H9 (cell line): ENCODE results near the gene POTEM. TPM values are rescaled to one million over a fixed set of nuclear protein-coding genes. Genes with fewer than 3 reads are reported as not detected.
"Not testable (repeated sequence)": the region's sequence is repeated elsewhere in the genome, so short reads cannot be mapped to it uniquely, and the experiment has no call there.

ENCODE experiments used
- DNase-seq: peaks from one replicate; pipeline ENCODE4 v3.0.0-alpha.2; 2017
- H2AFZ ChIP-seq: one replicate; pipeline ENCODE4 v1.6.1; 2013; ENCODE audit warnings: mild to moderate bottlenecking, low read length, control low read depth, moderate library complexity
- H2AK5ac ChIP-seq: 2 replicates; pipeline ENCODE4 v1.6.1; 2013; ENCODE audit warnings: low read length, control low read depth, mixed read lengths; ENCODE audit not compliant: insufficient read length
- H2BK120ac ChIP-seq: one replicate; pipeline ENCODE4 v1.6.1; 2013; ENCODE audit warnings: low read depth, mild to moderate bottlenecking, low read length, control low read depth, inconsistent platforms; ENCODE audit not compliant: poor library complexity, severe bottlenecking
- H2BK12ac ChIP-seq: 2 replicates; pipeline ENCODE4 v1.6.1; 2013; ENCODE audit warnings: low read length, control low read depth, mixed read lengths, low read depth; ENCODE audit not compliant: insufficient read length
- H2BK15ac ChIP-seq: 2 replicates; pipeline ENCODE4 v1.6.1; 2013; ENCODE audit warnings: low read depth, low read length, control low read depth
- H2BK20ac ChIP-seq: one replicate; pipeline ENCODE4 v1.6.1; 2013; ENCODE audit warnings: low read depth, mild to moderate bottlenecking, low read length, control low read depth, inconsistent platforms; ENCODE audit not compliant: poor library complexity, severe bottlenecking
- H2BK5ac ChIP-seq: 2 replicates; pipeline ENCODE4 v1.6.1; 2013; ENCODE audit warnings: low read length, control low read depth, mixed read lengths; ENCODE audit not compliant: insufficient read length
- H3K14ac ChIP-seq: 2 replicates; pipeline ENCODE4 v1.6.1; 2013; ENCODE audit warnings: low read length, control low read depth; ENCODE audit not compliant: insufficient read depth
- H3K18ac ChIP-seq: 2 replicates; pipeline ENCODE4 v1.6.1; 2013; ENCODE audit warnings: low read depth, mild to moderate bottlenecking, mixed read lengths, low read length, control low read depth; ENCODE audit not compliant: insufficient read length
- H3K23ac ChIP-seq: 2 replicates; pipeline ENCODE4 v1.6.1; 2013; ENCODE audit warnings: low read length, control low read depth, mixed read lengths, low read depth; ENCODE audit not compliant: insufficient read length
- H3K23me2 ChIP-seq: 2 replicates; pipeline ENCODE4 v1.6.1; 2013; ENCODE audit warnings: low read depth, mild to moderate bottlenecking, mixed read lengths, low read length, control low read depth; ENCODE audit not compliant: insufficient read length, poor library complexity, severe bottlenecking
- H3K27ac ChIP-seq: 2 replicates; pipeline ENCODE4 v1.5.1; 2013; ENCODE audit warnings: low read length, control low read depth, mixed read lengths, low read depth; ENCODE audit not compliant: insufficient read length
- H3K27me3 ChIP-seq: 2 replicates; pipeline ENCODE4 v1.6.1; 2013; ENCODE audit warnings: low read length, control low read depth, inconsistent platforms; ENCODE audit not compliant: insufficient read depth
- H3K4ac ChIP-seq: 2 replicates; pipeline ENCODE4 v1.6.1; 2013; ENCODE audit warnings: low read depth, mild to moderate bottlenecking, control low read depth, inconsistent platforms, low read length, moderate library complexity
- H3K4me1 ChIP-seq: 2 replicates; pipeline ENCODE4 v1.6.1; 2013; ENCODE audit warnings: low read length, control low read depth, inconsistent platforms; ENCODE audit not compliant: insufficient read depth
- H3K4me2 ChIP-seq: 2 replicates; pipeline ENCODE4 v1.6.1; 2013; ENCODE audit warnings: low read length, control low read depth, mixed read lengths; ENCODE audit not compliant: insufficient read length, insufficient read depth
- H3K56ac ChIP-seq: 2 replicates; pipeline ENCODE4 v1.6.1; 2013; ENCODE audit warnings: low read depth, mild to moderate bottlenecking, mixed read lengths, low read length, control low read depth; ENCODE audit not compliant: insufficient read length
- H3K79me1 ChIP-seq: 2 replicates; pipeline ENCODE4 v1.6.1; 2013; ENCODE audit warnings: low read depth, mild to moderate bottlenecking, moderate library complexity, low read length, control low read depth, inconsistent platforms; ENCODE audit not compliant: insufficient read depth, poor library complexity, severe bottlenecking
- H3K79me2 ChIP-seq: 2 replicates; pipeline ENCODE4 v1.6.1; 2013; ENCODE audit warnings: low read length, control low read depth, inconsistent platforms; ENCODE audit not compliant: insufficient read depth
- H3K9ac ChIP-seq: 2 replicates; pipeline ENCODE4 v1.6.1; 2013; ENCODE audit warnings: low read length, control low read depth, mixed read lengths; ENCODE audit not compliant: insufficient read length; ENCODE audit errors: extremely low read depth
- H3K9me3 ChIP-seq: one replicate; pipeline ENCODE4 v1.6.1; 2013; ENCODE audit warnings: low read depth, low read length, inconsistent platforms; ENCODE audit not compliant: control insufficient read depth
- H3T11ph ChIP-seq: one replicate; pipeline ENCODE4 v1.6.1; 2013; ENCODE audit warnings: mild to moderate bottlenecking, low read length, control low read depth, inconsistent platforms
- H4K20me1 ChIP-seq: one replicate; pipeline ENCODE4 v1.6.1; 2013; ENCODE audit not compliant: control insufficient read depth, insufficient read length, insufficient read depth
- H4K5ac ChIP-seq: 2 replicates; pipeline ENCODE4 v1.6.1; 2013; ENCODE audit warnings: low read depth, mild to moderate bottlenecking, mixed read lengths, low read length, control low read depth; ENCODE audit not compliant: insufficient read length
- H4K8ac ChIP-seq: replicated peaks from 2 replicates; pipeline ENCODE4 v1.6.1; 2013; ENCODE audit warnings: low read length, control low read depth, mixed read lengths, low read depth; ENCODE audit not compliant: insufficient read length
- H4K91ac ChIP-seq: 2 replicates; pipeline ENCODE4 v1.6.1; 2013; ENCODE audit warnings: low read depth, mild to moderate bottlenecking, moderate library complexity, mixed read lengths, low read length, control low read depth; ENCODE audit not compliant: insufficient read length
- H3K27ac Mint-ChIP-seq, 3 experiments: 2 replicates in 2 of 3; 3 replicates in 1 of 3; pipeline ENCODE4 v1.8.0; 2020 to 2021; ENCODE audit warnings: mixed read lengths in 3 of 3, mild to moderate bottlenecking in 1 of 3, moderate library complexity in 1 of 3
- H3K27me3 Mint-ChIP-seq: 2 replicates; pipeline ENCODE4 v1.8.0; 2021; ENCODE audit warnings: low read depth, mild to moderate bottlenecking, moderate library complexity, mixed read lengths
- H3K36me3 Mint-ChIP-seq, 3 experiments: 2 replicates in 2 of 3; 3 replicates in 1 of 3; pipeline ENCODE4 v1.8.0; 2020 to 2021; ENCODE audit warnings: low read depth in 3 of 3, mixed read lengths in 3 of 3; ENCODE audit not compliant: insufficient read depth in 1 of 3
- H3K4me1 Mint-ChIP-seq, 2 experiments: 2 replicates each; pipeline ENCODE4 v1.8.0; 2020; ENCODE audit warnings: mixed read lengths in 2 of 2
- H3K4me3 Mint-ChIP-seq, 2 experiments: 2 replicates in 1 of 2; 3 replicates in 1 of 2; pipeline ENCODE4 v1.8.0; 2020 to 2021; ENCODE audit warnings: mild to moderate bottlenecking in 2 of 2, mixed read lengths in 2 of 2, moderate library complexity in 1 of 2
- H3K9me3 Mint-ChIP-seq, 2 experiments: 2 replicates in 1 of 2; 3 replicates in 1 of 2; pipeline ENCODE4 v1.8.0; 2020; ENCODE audit warnings: mild to moderate bottlenecking in 2 of 2, mixed read lengths in 2 of 2, moderate library complexity in 1 of 2
- WGBS: extraction: QIAGEN DNeasy Blood & Tissue Kit; methylation state at CpG from one replicate; pipeline ENCODE4 v1.1.7; 2013; ENCODE audit warnings: missing lambda C conversion rate, low lambda C conversion rate, mixed read lengths; ENCODE audit not compliant: insufficient read length; ENCODE audit errors: extremely low coverage; 5-methylcytosine and 5-hydroxymethylcytosine counted together
- total RNA-seq: library from RNA; stranded (reverse); gene quantifications from 2 replicates; pipeline ENCODE4 v1.2.1, GENCODE V29; 2021

The POTEM gene
- total RNA-seq, 1 experiment from 2014 or later = not detected

DNA sequence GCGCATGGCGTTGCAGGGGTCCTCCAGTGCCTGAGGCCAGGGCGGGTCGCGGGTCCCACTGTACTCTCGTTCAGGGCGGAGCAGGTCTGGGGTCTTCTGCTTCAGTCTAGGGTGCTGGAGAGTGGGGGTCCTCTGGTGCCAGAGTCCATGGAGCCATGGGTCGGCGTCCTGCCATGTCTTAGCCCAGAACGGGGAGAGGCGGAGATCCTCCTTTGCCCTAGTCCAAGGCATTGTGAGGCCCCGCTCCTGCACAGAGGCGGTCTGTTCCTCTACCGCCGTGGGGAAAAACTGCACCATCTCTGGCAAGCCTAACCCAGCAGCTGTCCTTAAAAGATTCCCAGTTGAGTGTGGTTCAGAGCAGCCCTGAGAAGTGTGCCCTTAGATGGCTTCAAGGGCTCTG is 71.6 kb downstream of the POTEM start:
- not testable (repeated sequence) for H2AFZ ChIP-seq, H3K23ac ChIP-seq, H3K14ac ChIP-seq, H3K27ac ChIP-seq, H4K20me1 ChIP-seq, H3K9me3 Mint-ChIP-seq, H3K9ac ChIP-seq, H3K56ac ChIP-seq, H3K27me3 ChIP-seq, H3K4me1 Mint-ChIP-seq, H2BK20ac ChIP-seq, H3K4ac ChIP-seq, H2BK120ac ChIP-seq, H3K79me2 ChIP-seq, H3T11ph ChIP-seq, H2AK5ac ChIP-seq, H3K4me1 ChIP-seq, H4K8ac ChIP-seq, H3K4me2 ChIP-seq, H3K23me2 ChIP-seq, H3K9me3 ChIP-seq, H3K4me3 Mint-ChIP-seq, H3K27me3 Mint-ChIP-seq, H4K5ac ChIP-seq, H4K91ac ChIP-seq, H2BK12ac ChIP-seq, H3K36me3 Mint-ChIP-seq, H2BK5ac ChIP-seq, DNase-seq, H2BK15ac ChIP-seq, H3K79me1 ChIP-seq, H3K18ac ChIP-seq, H3K27ac Mint-ChIP-seq
- no CpG with 5 or more reads among the region's 15 CpGs for WGBS

DNA sequence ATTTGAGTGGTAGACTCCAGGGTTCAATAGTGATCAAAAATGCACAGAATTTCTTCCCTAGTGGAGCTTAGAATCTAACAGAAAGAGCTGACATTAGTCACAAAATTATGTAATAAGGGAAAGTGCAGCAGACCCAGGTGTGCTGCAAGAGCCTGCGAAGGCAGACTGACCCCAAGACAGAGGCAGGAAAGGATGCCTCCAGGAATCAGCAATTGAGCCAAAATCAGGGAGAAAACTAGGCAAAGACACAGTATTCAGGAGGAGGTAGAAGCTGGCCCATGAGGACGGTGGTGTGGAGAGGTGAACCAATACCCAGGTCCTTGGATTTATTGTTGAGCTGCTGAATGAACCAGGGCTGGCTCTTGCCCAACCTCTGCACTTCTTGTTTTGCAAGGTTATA is 76.2 kb downstream of the POTEM start:
- H3K4me1 Mint-ChIP-seq, H3K9me3 ChIP-seq, H3K36me3 Mint-ChIP-seq, H3K4me1 ChIP-seq, H2BK15ac ChIP-seq, H3K18ac ChIP-seq, H3T11ph ChIP-seq, H3K4me2 ChIP-seq, H2AFZ ChIP-seq, H4K8ac ChIP-seq, H3K27me3 ChIP-seq, H3K9ac ChIP-seq, H3K4me3 Mint-ChIP-seq, H3K56ac ChIP-seq, DNase-seq, H3K27me3 Mint-ChIP-seq, H4K91ac ChIP-seq, H3K27ac ChIP-seq, H3K4ac ChIP-seq, H2BK5ac ChIP-seq, H2BK12ac ChIP-seq, H3K79me1 ChIP-seq, H3K79me2 ChIP-seq, H3K23me2 ChIP-seq, H4K20me1 ChIP-seq, H2BK120ac ChIP-seq, H4K5ac ChIP-seq, H2AK5ac ChIP-seq, H3K23ac ChIP-seq, H3K14ac ChIP-seq, H3K27ac Mint-ChIP-seq, H2BK20ac ChIP-seq, H3K9me3 Mint-ChIP-seq: not testable (repeated sequence)
- no CpG with 5 or more reads among the region's 2 CpGs for WGBS
